Suprapubic skin (tissue), 4 donors: ENCODE data around the gene ZBTB25. TPM values are rescaled to one million over a fixed set of nuclear protein-coding genes. Genes with fewer than 3 reads are reported as not detected.

Experiments
- DNase-seq, 2 donors: peaks; one replicate each; pipeline ENCODE4 v3.0.0-alpha.2; 2019; ENCODE audit warnings: low spot score in 2 of 2
- H3K27ac ChIP-seq: fragments of 200-600 bp; sonication (generic); one replicate; pipeline ENCODE4 v1.5.1; 2019
- H3K27me3 ChIP-seq: fragments of 200-600 bp; sonication (generic); one replicate; pipeline ENCODE4 v1.5.1; 2019
- H3K36me3 ChIP-seq: fragments of 200-600 bp; sonication (generic); one replicate; pipeline ENCODE4 v1.5.1; 2019
- H3K4me1 ChIP-seq: fragments of 200-600 bp; sonication (generic); one replicate; pipeline ENCODE4 v1.5.1; 2019
- H3K4me3 ChIP-seq: fragments of 200-600 bp; sonication (generic); one replicate; pipeline ENCODE4 v1.5.1; 2019; ENCODE audit warnings: mild to moderate bottlenecking
- H3K9me3 ChIP-seq: fragments of 200-600 bp; sonication (generic); one replicate; pipeline ENCODE4 v1.5.1; 2019
- EP300 ChIP-seq: sonication (generic); formaldehyde crosslinking; IDR thresholded peaks from one replicate; pipeline ENCODE4 v1.6.1; 2017; ENCODE audit warnings: antibody characterized with exemption
- POLR2A ChIP-seq, 2 donors: fragments of 450-650 bp; IDR thresholded peaks; one replicate each; pipeline ENCODE4 v1.6.1; 2017; ENCODE audit warnings: antibody characterized with exemption in 2 of 2, mild to moderate bottlenecking in 2 of 2, moderate library complexity in 2 of 2
- POLR2AphosphoS5 ChIP-seq, 3 donors: sonication (generic); formaldehyde crosslinking; IDR thresholded peaks; one replicate each; pipeline ENCODE4 v1.6.1; 2017; ENCODE audit warnings: antibody characterized with exemption in 3 of 3
- WGBS: methylation state at CpG from one replicate; pipeline ENCODE4 v1.1.5; 2018; 5-methylcytosine and 5-hydroxymethylcytosine counted together
- total RNA-seq, 4 donors: library from RNA; depleted of rRNA; stranded (reverse); fragments of >200 nt; gene quantifications; one replicate each; pipeline ENCODE4 v1.1.0, GENCODE V29; 2016
- TF ChIP-seq, protein P1 (sequence below), 2 donors: fragments of 200-600 bp in 1 of 2; fragments of 450-650 bp in 1 of 2; sonication (generic) in 1 of 2; IDR thresholded peaks; one replicate each; pipeline ENCODE4 v1.5.1; 2016 to 2019; ENCODE audit warnings: antibody characterized with exemption in 2 of 2, mild to moderate bottlenecking in 1 of 2, moderate library complexity in 1 of 2

ZBTB25 gene
- total RNA-seq = 10 to 100 TPM in 3 of 4 donors, 1 to 10 TPM in 1; 5.9 to 29.9 (median 11.4) TPM

GRCh38 chr14:64503434-64504309 is at the start of gene ZBTB25:
TSS of gene ZBTB25 (minus strand) at chr14:64503838. CDS start at chr14:64490533, 13,305 bp downstream.
- H3K9me3 ChIP-seq = no peaks in the 10 kb centered on the region
- H3K27me3 ChIP-seq = no peaks in the 10 kb centered on the region
- peak; percentile 94 to 95 for DNase-seq
- H3K4me1 ChIP-seq = peaks cover 61% of the 10 kb centered on the region
- H3K36me3 ChIP-seq = no peaks in the 10 kb centered on the region
- 5% methylated on average over 7 of the region's 87 CpGs for WGBS
- H3K27ac ChIP-seq = peak within 1 kb of the TSS; percentile 98
- TF ChIP-seq POLR2AphosphoS5 (IDR thresholded peaks at IDR 0.05) = peak in 1 of 3 donors; percentile 12
- peak in 1 of 2 donors; percentile 66 for TF ChIP-seq POLR2A (IDR thresholded peaks at IDR 0.05)
- no peak for TF ChIP-seq EP300
- TF ChIP-seq, protein P1, sequence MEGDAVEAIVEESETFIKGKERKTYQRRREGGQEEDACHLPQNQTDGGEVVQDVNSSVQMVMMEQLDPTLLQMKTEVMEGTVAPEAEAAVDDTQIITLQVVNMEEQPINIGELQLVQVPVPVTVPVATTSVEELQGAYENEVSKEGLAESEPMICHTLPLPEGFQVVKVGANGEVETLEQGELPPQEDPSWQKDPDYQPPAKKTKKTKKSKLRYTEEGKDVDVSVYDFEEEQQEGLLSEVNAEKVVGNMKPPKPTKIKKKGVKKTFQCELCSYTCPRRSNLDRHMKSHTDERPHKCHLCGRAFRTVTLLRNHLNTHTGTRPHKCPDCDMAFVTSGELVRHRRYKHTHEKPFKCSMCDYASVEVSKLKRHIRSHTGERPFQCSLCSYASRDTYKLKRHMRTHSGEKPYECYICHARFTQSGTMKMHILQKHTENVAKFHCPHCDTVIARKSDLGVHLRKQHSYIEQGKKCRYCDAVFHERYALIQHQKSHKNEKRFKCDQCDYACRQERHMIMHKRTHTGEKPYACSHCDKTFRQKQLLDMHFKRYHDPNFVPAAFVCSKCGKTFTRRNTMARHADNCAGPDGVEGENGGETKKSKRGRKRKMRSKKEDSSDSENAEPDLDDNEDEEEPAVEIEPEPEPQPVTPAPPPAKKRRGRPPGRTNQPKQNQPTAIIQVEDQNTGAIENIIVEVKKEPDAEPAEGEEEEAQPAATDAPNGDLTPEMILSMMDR (IDR thresholded peaks at IDR 0.05) = no peak
- H3K4me3 ChIP-seq = peak within 1 kb of the TSS; percentile 93

GRCh38 chr14:64550621-64551333 is 47.1 kb upstream of the ZBTB25 start:
- no peak for DNase-seq
- 33% methylated on average over 7 of the region's 7 CpGs for WGBS
- Histone ChIP-seq H3K27me3 (no peaks in the 10 kb centered on the region), H3K4me3 (peak overlapping the region; percentile 48), H3K36me3 (no peaks in the 10 kb centered on the region), H3K9me3 (no peaks in the 10 kb centered on the region), H3K4me1 (peaks cover 19% of the 10 kb centered on the region), H3K27ac (peak overlapping the region; percentile 16)
- TF ChIP-seq POLR2AphosphoS5 (IDR thresholded peaks at IDR 0.05) = no peak
- no peak for TF ChIP-seq EP300
- no peak for TF ChIP-seq POLR2A (IDR thresholded peaks at IDR 0.05)
- TF ChIP-seq, protein P1 (IDR thresholded peaks at IDR 0.05) = no peak

DNA sequence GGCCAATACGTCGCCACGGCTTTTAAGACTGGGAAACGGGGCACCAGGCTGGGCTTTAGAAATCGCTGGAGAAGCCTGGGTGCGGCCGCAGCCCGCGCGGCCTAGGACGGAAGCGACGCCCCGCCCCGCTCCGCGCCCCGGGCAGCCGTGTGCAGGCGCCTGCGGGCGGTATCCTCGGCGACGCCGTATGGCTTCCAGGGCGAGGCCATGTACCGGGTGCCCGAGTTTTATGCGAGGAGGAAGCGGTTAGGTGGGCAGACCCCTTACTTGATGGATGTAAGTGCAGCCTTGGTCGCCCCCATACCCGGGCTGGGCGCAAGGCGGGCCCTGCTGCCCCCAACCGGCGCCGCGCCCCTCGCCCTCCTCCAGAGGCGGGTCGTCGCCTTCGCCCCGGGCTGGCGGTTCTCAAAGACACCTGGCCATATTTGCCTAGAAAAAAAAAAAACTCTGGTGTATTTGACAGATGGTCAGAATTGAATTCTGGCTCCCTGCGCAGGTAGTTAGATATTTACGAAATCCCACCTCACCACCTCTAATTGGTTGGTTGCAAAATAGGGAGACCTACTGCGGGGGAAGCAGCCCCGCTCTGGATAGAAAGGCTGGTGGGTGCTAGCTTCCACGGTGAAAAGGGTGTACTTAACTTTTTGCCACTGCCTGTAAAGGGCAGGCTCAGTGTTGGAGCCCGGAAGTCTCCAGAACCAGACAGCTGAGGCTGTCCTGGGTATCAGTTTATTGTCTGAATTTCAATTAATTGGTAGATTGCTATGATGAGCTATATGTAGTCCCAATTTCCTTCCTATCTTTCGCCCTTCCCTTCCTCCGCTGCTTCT is 46.4 kb upstream of the ZBTB25 start, which contains the start of gene PPP1R36:
Gene PPP1R36 (plus strand): TSS at position 171 of the 830 bp plus-strand sequence. CDS start 37 bp downstream, at position 208.
- 2% methylated on average over 53 of the region's 54 CpGs for WGBS
- Histone ChIP-seq H3K9me3 (no peaks in the 10 kb centered on the region), H3K27ac (peak within 1 kb of the TSS; percentile 16), H3K4me1 (peaks cover 19% of the 10 kb centered on the region), H3K36me3 (no peaks in the 10 kb centered on the region), H3K4me3 (peak within 1 kb of the TSS; percentile 48), H3K27me3 (no peaks in the 10 kb centered on the region)
- TF ChIP-seq POLR2A (IDR thresholded peaks at IDR 0.05) = no peak
- TF ChIP-seq POLR2AphosphoS5 (IDR thresholded peaks at IDR 0.05) = no peak
- no peak for TF ChIP-seq EP300
- TF ChIP-seq, protein P1 (IDR thresholded peaks at IDR 0.05) = no peak
- no peak for DNase-seq

- no peak overlapping the region for H3K27ac ChIP-seq
These were observed 45.4 kb upstream of the ZBTB25 start for GRCh38 chr14:64549016-64549415.

GRCh38 chr14:64544607-64545312 is 41.1 kb upstream of the ZBTB25 start:
- Histone ChIP-seq H3K4me3 (no peak overlapping the region), H3K36me3 (no peaks in the 10 kb centered on the region), H3K4me1 (peaks cover 46% of the 10 kb centered on the region), H3K27ac (no peak overlapping the region), H3K9me3 (no peaks in the 10 kb centered on the region), H3K27me3 (peaks cover 6% of the 10 kb centered on the region)
- DNase-seq = no peak
- TF ChIP-seq, protein P1 (IDR thresholded peaks at IDR 0.05) = no peak
- no peak for TF ChIP-seq POLR2A (IDR thresholded peaks at IDR 0.05)
- TF ChIP-seq EP300 = no peak
- TF ChIP-seq POLR2AphosphoS5 (IDR thresholded peaks at IDR 0.05) = no peak
- WGBS = 71% methylated on average over 5 of the region's 5 CpGs

More at GRCh38 chr14:64549016-64549415, 45.4 kb upstream of the ZBTB25 start:
- WGBS = 57% methylated on average over 1 of the region's 1 CpG
- Histone ChIP-seq H3K4me3 (no peak overlapping the region), H3K9me3 (no peaks in the 10 kb centered on the region), H3K36me3 (no peaks in the 10 kb centered on the region), H3K27me3 (no peaks in the 10 kb centered on the region), H3K4me1 (peaks cover 24% of the 10 kb centered on the region)
- no peak for TF ChIP-seq POLR2A (IDR thresholded peaks at IDR 0.05)
- no peak for DNase-seq
